Rectal smooth muscle tissue (tissue), 1 donor: Measurements from ENCODE around the gene EFR3B.
"Not testable (repeated sequence)": the region's sequence is repeated elsewhere in the genome, so short reads cannot be mapped to it uniquely, and the experiment has no call there.

Experiments
- H3K27ac ChIP-seq: one replicate; pipeline ENCODE4 v1.7.0; 2013; ENCODE audit warnings: low read depth, low read length, inconsistent platforms
- H3K27me3 ChIP-seq: one replicate; pipeline ENCODE4 v1.7.0; 2013; ENCODE audit warnings: low read length; ENCODE audit not compliant: control insufficient read depth, insufficient read depth
- H3K36me3 ChIP-seq: one replicate; pipeline ENCODE4 v1.7.0; 2013; ENCODE audit warnings: low read length; ENCODE audit not compliant: control insufficient read depth, insufficient read depth
- H3K4me1 ChIP-seq: one replicate; pipeline ENCODE4 v1.7.0; 2013; ENCODE audit warnings: low read length; ENCODE audit not compliant: control insufficient read depth, insufficient read depth
- H3K4me3 ChIP-seq: one replicate; pipeline ENCODE4 v1.7.0; 2013; ENCODE audit warnings: low read length
- H3K9ac ChIP-seq: one replicate; pipeline ENCODE4 v1.7.0; 2013; ENCODE audit warnings: low read length

EFR3B gene

DNA sequence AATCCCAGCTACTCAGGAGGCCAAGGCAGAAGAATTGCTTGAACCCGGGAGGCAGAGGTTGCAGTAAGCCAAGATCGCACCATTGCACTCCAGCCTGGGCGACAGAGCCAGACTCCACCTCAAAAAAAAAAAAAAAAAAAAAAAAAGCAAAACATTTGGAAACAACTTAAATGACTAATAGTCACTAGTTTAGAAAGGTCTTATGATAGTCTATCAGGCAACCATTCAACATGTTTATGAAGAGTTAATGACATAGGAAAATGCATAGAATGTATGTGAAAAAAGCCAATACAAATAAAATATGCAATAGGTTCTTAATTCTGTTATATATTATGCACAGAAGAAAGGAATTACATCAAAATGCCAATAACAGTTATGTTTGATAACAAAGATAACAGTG lies 85.2 kb downstream of the EFR3B start:
- not testable (repeated sequence) for H3K27me3 ChIP-seq, H3K36me3 ChIP-seq, H3K4me3 ChIP-seq, H3K27ac ChIP-seq, H3K4me1 ChIP-seq, H3K9ac ChIP-seq

DNA sequence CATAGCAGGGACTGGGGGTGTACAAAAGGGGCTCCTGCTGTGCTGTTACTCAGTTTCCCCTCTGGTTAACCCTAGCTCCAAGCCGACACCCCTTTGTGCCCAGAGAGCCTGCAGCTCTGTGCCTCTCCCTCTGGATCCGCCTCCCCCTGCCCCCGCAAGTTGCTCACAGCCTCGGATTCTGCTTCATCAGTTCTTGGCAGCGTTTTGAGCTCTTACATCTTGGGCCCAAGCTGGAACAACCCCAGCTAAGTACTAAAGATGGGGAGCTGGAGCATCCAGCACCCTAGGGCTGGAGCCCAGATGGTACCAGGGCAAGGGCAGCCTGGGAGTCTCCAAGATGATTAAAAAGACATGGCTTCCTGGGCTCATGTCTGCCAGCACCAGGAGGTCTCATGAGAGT lies 85.8 kb downstream of the EFR3B start:
- Histone ChIP-seq H3K36me3 (no peaks in the 10 kb centered on the region), H3K27ac (no peak overlapping the region), H3K4me1 (no peaks in the 10 kb centered on the region), H3K4me3 (no peak overlapping the region), H3K27me3 (no peaks in the 10 kb centered on the region), H3K9ac (no peak overlapping the region)

DNA sequence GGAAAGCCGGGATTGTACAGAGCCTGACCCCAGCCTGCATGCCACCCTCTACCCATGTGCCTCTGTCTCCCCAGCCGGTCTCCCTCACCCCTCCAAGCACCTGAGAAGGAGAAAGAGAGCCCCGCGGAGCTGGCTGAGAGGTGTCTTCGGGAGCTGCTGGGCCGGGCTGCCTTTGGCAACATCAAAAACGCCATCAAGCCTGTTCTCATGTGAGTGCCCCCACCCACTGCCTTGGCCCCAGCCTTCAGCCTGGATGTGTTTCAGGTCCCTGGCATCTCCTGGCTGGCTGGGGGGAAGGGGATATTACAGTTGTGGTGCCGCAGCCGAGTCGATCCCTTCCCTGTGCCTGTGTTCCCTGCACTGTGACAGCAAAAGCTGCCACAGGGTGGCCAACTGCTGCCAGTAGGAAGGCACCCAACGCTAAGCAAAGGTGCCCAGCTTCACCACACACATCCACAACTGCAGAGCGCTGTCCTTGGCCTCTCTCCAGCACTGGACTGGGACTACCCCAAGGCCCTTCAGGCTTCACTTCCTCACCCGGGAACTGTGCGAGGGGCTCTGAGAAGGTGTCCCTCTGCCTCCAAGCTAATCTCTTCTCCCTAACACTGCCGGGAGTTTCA lies 88.1 kb downstream of the EFR3B start:
- Histone ChIP-seq H3K9ac (no peak overlapping the region), H3K4me3 (no peak overlapping the region), H3K27ac (no peak overlapping the region), H3K4me1 (no peaks in the 10 kb centered on the region), H3K27me3 (no peaks in the 10 kb centered on the region), H3K36me3 (no peaks in the 10 kb centered on the region)

GRCh38 chr2:25131253-25131566 lies 89.3 kb downstream of the EFR3B start:
- Histone ChIP-seq H3K36me3 (no peaks in the 10 kb centered on the region), H3K9ac (no peak overlapping the region), H3K27me3 (no peaks in the 10 kb centered on the region), H3K27ac (no peak overlapping the region), H3K4me1 (no peaks in the 10 kb centered on the region), H3K4me3 (no peak overlapping the region)

- Histone ChIP-seq H3K36me3 (no peaks in the 10 kb centered on the region), H3K4me1 (no peaks in the 10 kb centered on the region), H3K4me3 (peak overlapping the region; percentile 39), H3K27ac (no peak overlapping the region), H3K27me3 (no peaks in the 10 kb centered on the region), H3K9ac (no peak overlapping the region)
Observed at GRCh38 chr2:25131567-25132298, 89.9 kb downstream of the EFR3B start.

GRCh38 chr2:25132299-25132635 lies 90.4 kb downstream of the EFR3B start:
- H3K27ac ChIP-seq, result no peak overlapping the region
- H3K4me3 ChIP-seq, result no peak overlapping the region
- H3K9ac ChIP-seq, result no peak overlapping the region

GRCh38 chr2:25132693-25133092 lies 90.8 kb downstream of the EFR3B start:
- Histone ChIP-seq H3K36me3 (no peaks in the 10 kb centered on the region), H3K9ac (no peak overlapping the region), H3K4me3 (no peak overlapping the region), H3K27ac (no peak overlapping the region), H3K4me1 (no peaks in the 10 kb centered on the region), H3K27me3 (no peaks in the 10 kb centered on the region)

More at GRCh38 chr2:25132299-25132635, 90.4 kb downstream of the EFR3B start:
- H3K27me3 ChIP-seq, result no peaks in the 10 kb centered on the region
- H3K4me1 ChIP-seq, result no peaks in the 10 kb centered on the region
- no peaks in the 10 kb centered on the region for H3K36me3 ChIP-seq

- not testable (repeated sequence) for H3K4me3 ChIP-seq, H3K36me3 ChIP-seq, H3K9ac ChIP-seq, H3K4me1 ChIP-seq, H3K27me3 ChIP-seq, H3K27ac ChIP-seq
Observed at GRCh38 chr2:25140535-25140934, 98.7 kb downstream of the EFR3B start.

DNA sequence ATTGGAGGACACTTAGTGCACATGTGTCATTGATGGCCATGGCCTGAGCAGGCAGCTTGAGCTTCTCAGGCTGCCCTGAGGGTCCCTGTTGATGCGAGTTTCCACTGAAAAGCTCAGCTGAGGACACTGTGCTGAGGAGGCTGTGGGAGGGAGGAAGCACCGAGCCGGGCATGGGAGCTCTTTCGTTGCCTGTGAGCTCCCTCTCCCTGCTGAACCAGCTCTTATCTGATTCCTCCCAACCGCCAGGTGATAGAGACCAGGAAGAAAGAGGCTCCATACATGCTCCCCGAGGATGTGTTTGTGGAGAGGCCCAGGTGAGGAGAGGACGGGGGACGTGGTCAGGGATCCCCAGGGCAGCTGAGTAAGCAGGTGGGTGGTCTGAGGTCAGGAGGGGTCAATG lies 99.2 kb downstream of the EFR3B start:
- no peak overlapping the region for H3K4me3 ChIP-seq
- no peaks in the 10 kb centered on the region for H3K36me3 ChIP-seq
- no peaks in the 10 kb centered on the region for H3K27me3 ChIP-seq
- H3K9ac ChIP-seq, result no peak overlapping the region
- H3K27ac ChIP-seq, result no peak overlapping the region
- H3K4me1 ChIP-seq, result no peaks in the 10 kb centered on the region

DNA sequence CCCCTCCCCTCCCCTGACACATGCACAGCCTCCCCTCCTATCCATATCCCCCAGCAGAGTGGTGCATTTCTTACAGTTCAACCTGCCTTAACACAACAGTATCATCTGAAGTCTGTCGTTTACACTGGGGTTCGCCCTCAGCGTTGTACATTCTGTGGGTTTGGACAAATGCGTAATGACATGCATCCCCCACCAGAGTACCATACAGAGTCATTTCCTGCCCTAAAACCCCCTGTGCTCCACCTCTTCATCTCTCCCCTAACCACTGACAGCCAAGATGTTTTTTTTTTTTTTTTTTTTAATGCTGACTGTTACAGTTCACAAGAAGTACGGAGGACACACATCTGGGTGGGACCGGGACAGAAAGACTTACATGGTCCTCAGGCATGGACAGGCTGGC lies 103.9 kb downstream of the EFR3B start:
- no peak overlapping the region for H3K4me3 ChIP-seq
- H3K27ac ChIP-seq, result no peak overlapping the region
- H3K9ac ChIP-seq, result no peak overlapping the region
- H3K4me1 ChIP-seq, result no peaks in the 10 kb centered on the region
- H3K36me3 ChIP-seq, result no peaks in the 10 kb centered on the region
- no peaks in the 10 kb centered on the region for H3K27me3 ChIP-seq

DNA sequence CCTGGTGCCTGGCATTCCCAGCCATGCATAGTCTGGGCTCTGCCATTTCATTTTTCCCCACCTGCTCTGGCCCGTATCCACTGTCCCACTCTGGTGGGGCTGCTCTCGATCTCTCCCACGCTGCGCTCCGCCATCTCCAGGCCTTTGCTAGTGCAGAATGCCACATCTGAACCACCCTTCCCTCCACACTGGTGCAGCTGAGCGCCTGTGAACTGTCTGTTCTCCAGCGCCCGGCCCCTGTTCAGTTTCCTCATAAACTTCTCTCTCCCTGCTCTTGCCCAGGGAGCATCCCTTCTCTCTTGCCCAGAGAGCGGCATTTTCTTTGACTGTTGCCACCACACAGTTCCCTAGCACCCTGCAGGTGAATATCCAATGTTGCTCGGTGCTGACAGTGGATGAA lies 105.0 kb downstream of the EFR3B start:
- no peak overlapping the region for H3K4me3 ChIP-seq
- H3K36me3 ChIP-seq, result no peaks in the 10 kb centered on the region
- H3K27ac ChIP-seq, result no peak overlapping the region
- H3K27me3 ChIP-seq, result no peaks in the 10 kb centered on the region
- no peak overlapping the region for H3K9ac ChIP-seq
- no peaks in the 10 kb centered on the region for H3K4me1 ChIP-seq

DNA sequence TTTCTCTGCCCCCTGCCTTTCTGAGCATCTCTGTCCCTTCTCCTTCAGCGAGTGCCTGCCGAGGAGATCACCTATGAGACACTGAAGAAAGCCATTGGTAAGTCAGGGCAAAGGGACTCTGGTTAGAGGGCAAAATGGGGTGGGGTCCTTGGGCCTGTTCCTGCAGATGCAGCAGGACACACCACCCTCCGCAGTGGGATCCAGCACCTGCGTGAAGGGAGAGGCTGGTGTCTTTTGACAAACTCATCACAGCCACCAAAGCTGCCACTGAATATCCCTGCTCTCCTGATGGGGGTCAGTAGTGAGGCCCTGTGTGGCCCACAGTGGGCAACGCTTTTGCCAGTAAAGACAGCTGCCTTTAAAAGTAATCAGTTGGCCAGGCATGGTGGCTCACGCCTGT lies 107.8 kb downstream of the EFR3B start:
- H3K4me1 ChIP-seq, result no peaks in the 10 kb centered on the region

DNA sequence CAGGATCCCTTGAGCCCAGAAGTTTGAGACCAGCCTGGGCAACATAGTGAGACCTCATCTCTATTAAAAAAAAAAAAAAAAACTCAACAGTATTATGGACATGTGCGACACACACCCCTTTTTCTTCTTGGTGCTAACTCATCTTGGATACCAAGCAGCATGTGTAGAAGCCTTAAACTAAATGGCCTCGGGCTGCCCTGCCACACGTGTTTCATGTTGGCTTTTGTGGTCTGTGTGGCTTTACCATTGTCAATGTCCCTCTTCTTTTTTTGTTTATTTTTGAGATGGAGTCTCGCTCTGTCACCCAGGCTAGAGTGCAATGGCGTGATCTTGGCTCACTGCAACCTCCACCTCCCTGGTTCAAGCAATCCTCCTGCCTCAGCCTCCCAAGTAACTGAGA lies 109.1 kb downstream of the EFR3B start:
- not testable (repeated sequence) for H3K4me3 ChIP-seq, H3K4me1 ChIP-seq, H3K9ac ChIP-seq, H3K27me3 ChIP-seq, H3K36me3 ChIP-seq, H3K27ac ChIP-seq

More for the DNA sequence above, 107.8 kb downstream of the EFR3B start:
- no peaks in the 10 kb centered on the region for H3K36me3 ChIP-seq
- no peaks in the 10 kb centered on the region for H3K27me3 ChIP-seq
- no peak overlapping the region for H3K9ac ChIP-seq
- H3K27ac ChIP-seq, result no peak overlapping the region
- H3K4me3 ChIP-seq, result no peak overlapping the region
